Prostate gland (tissue), 2 donors: ENCODE results near the gene SLC16A9. TPM values are rescaled to one million over a fixed set of nuclear protein-coding genes. Genes with fewer than 3 reads are reported as not detected.

Source experiments
- DNase-seq: peaks from one replicate; pipeline ENCODE4 v3.0.0-alpha.2; 2019; ENCODE audit warnings: low spot score
- H3K27ac ChIP-seq, 2 donors: fragments of 200-600 bp; sonication (generic); 2 replicates each; pipeline ENCODE4 v1.5.1; 2017 to 2019
- H3K27me3 ChIP-seq: fragments of 200-600 bp; sonication (generic); replicated peaks from 2 replicates; pipeline ENCODE4 v1.5.1; 2019; ENCODE audit not compliant: insufficient read depth
- H3K36me3 ChIP-seq, 2 donors: fragments of 200-600 bp; sonication (generic); 1 replicate in 1 of 2; 2 replicates in 1 of 2; pipeline versions ENCODE4 v1.5.1 to v1.8.1; 2017 to 2019
- H3K4me1 ChIP-seq: fragments of 200-600 bp; sonication (generic); replicated peaks from 2 replicates; pipeline ENCODE4 v1.5.1; 2019
- H3K4me3 ChIP-seq, 2 donors: fragments of 200-600 bp; sonication (generic); 2 replicates each; pipeline ENCODE4 v1.5.1; 2017 to 2019
- H3K9me3 ChIP-seq: fragments of 200-600 bp; sonication (generic); 2 replicates; pipeline ENCODE4 v1.5.1; 2017
- CTCF ChIP-seq, 4 experiments: fragments of 200-600 bp in 2 of 4; fragments of 450-650 bp in 2 of 4; sonication (generic) in 2 of 4; IDR thresholded peaks; 1 replicate in 3 of 4; 2 replicates in 1 of 4; pipeline ENCODE4 v1.5.1; 2016 to 2019; ENCODE audit warnings: antibody characterized with exemption in 4 of 4, mild to moderate bottlenecking in 2 of 4, moderate library complexity in 2 of 4
- POLR2A ChIP-seq: fragments of 450-650 bp; IDR thresholded peaks from one replicate; pipeline ENCODE4 v1.6.1; 2016; ENCODE audit warnings: antibody characterized with exemption, mild to moderate bottlenecking
- POLR2AphosphoS5 ChIP-seq: sonication (generic); formaldehyde crosslinking; IDR thresholded peaks from one replicate; pipeline ENCODE4 v1.6.1; 2017; ENCODE audit warnings: antibody characterized with exemption
- WGBS: methylation state at CpG from one replicate; pipeline ENCODE4 v1.1.5; 2018; 5-methylcytosine and 5-hydroxymethylcytosine counted together
- intact Hi-C: fragments of 100-400 bp; cut with DNase I; formaldehyde crosslinking; loops from one replicate; pipeline ENCODE4 v1.14.2; 2022
- total RNA-seq, 2 donors: library from RNA; depleted of rRNA; stranded (reverse); fragments of >200 nt; gene quantifications; one replicate each; pipeline ENCODE4 v1.1.0, GENCODE V29; 2016

Gene SLC16A9
- total RNA-seq, 2 donors from 2014 or later, result 9.8 to 15.7 TPM

- Histone ChIP-seq H3K4me3 (no peak overlapping the region), H3K27me3 (no peaks in the 10 kb centered on the region), H3K9me3 (no peaks in the 10 kb centered on the region), H3K36me3 (no peaks in the 10 kb centered on the region), H3K27ac (no peak overlapping the region), H3K4me1 (no peaks in the 10 kb centered on the region)
- no peak for TF ChIP-seq POLR2AphosphoS5
- no peak for TF ChIP-seq POLR2A
- TF ChIP-seq CTCF (IDR thresholded peaks at IDR 0.05), result no peak
- no peak for DNase-seq
- intact Hi-C loops, result no loop called here
Measured at GRCh38 chr10:59631237-59631636, 78.4 kb downstream of the SLC16A9 start.

GRCh38 chr10:59628965-59629364 is 80.7 kb downstream of the SLC16A9 start:
- TF ChIP-seq POLR2AphosphoS5, result no peak
- no peak for TF ChIP-seq CTCF (IDR thresholded peaks at IDR 0.05)
- no peak for TF ChIP-seq POLR2A
- Histone ChIP-seq H3K27ac (no peak overlapping the region), H3K27me3 (no peaks in the 10 kb centered on the region), H3K4me1 (no peaks in the 10 kb centered on the region), H3K4me3 (no peak overlapping the region), H3K9me3 (no peaks in the 10 kb centered on the region), H3K36me3 (no peaks in the 10 kb centered on the region)
- intact Hi-C loops, result loop anchor here (5.0 kb wide), 4 partner anchors 178 to 413 kb away; partner anchors contain the start of gene CCDC6
- 92% methylated on average over 4 of the region's 4 CpGs for WGBS
- DNase-seq, result no peak

- TF ChIP-seq POLR2AphosphoS5 (no peak), POLR2A (no peak), CTCF (IDR thresholded peaks at IDR 0.05) (no peak)
- no peaks in the 10 kb centered on the region for H3K27me3 ChIP-seq
- intact Hi-C loops, result loop anchor here (5.0 kb wide), 4 partner anchors 179 to 414 kb away; partner anchors contain the start of gene CCDC6
- no peaks in the 10 kb centered on the region for H3K36me3 ChIP-seq
- no peak overlapping the region for H3K27ac ChIP-seq
- no peaks in the 10 kb centered on the region for H3K4me1 ChIP-seq
- no peak overlapping the region for H3K4me3 ChIP-seq
- no peaks in the 10 kb centered on the region for H3K9me3 ChIP-seq
- no peak for DNase-seq
- WGBS, result 69% methylated on average over 6 of the region's 6 CpGs
Measured at GRCh38 chr10:59628456-59628855, 81.2 kb downstream of the SLC16A9 start.

GRCh38 chr10:59627366-59628018 is 82.2 kb downstream of the SLC16A9 start:
- 87% methylated on average over 4 of the region's 4 CpGs for WGBS
- DNase-seq, result no peak
- intact Hi-C loops, result loop anchor here (5.0 kb wide), 4 partner anchors 180 to 415 kb away; partner anchors contain the start of gene CCDC6
- Histone ChIP-seq H3K9me3 (no peaks in the 10 kb centered on the region), H3K27me3 (no peaks in the 10 kb centered on the region), H3K4me3 (no peak overlapping the region), H3K36me3 (no peaks in the 10 kb centered on the region), H3K27ac (no peak overlapping the region), H3K4me1 (no peaks in the 10 kb centered on the region)
- TF ChIP-seq POLR2A, result no peak
- no peak for TF ChIP-seq POLR2AphosphoS5
- TF ChIP-seq CTCF (IDR thresholded peaks at IDR 0.05), result no peak

- no peaks in the 10 kb centered on the region for H3K36me3 ChIP-seq
- no peaks in the 10 kb centered on the region for H3K27me3 ChIP-seq
- TF ChIP-seq CTCF (IDR thresholded peaks at IDR 0.05) (no peak), POLR2A (no peak), POLR2AphosphoS5 (no peak)
- intact Hi-C loops, result loop anchor here (5.0 kb wide), 4 partner anchors 181 to 416 kb away; partner anchors contain the start of gene CCDC6
- H3K27ac ChIP-seq, result no peak overlapping the region
- 60% methylated on average over 3 of the region's 3 CpGs for WGBS
- H3K9me3 ChIP-seq, result no peaks in the 10 kb centered on the region
- no peak overlapping the region for H3K4me3 ChIP-seq
- no peaks in the 10 kb centered on the region for H3K4me1 ChIP-seq
- DNase-seq, result no peak
Measured at GRCh38 chr10:59626523-59626869, 83.2 kb downstream of the SLC16A9 start.
